Keratinocyte (primary cell): ENCODE data around the gene GRM5. TPM values are rescaled to one million over a fixed set of nuclear protein-coding genes. Genes with fewer than 3 reads are reported as not detected.
"Not testable (repeated sequence)": the region's sequence is repeated elsewhere in the genome, so short reads cannot be mapped to it uniquely, and the experiment has no call there.

Experiments used
- DNase-seq: peaks from one replicate; pipeline ENCODE4 v3.0.0-alpha.2; 2011; ENCODE audit warnings: low read depth, missing footprints, low spot score
- FAIRE-seq: peaks from 2 replicates; lab custom pipeline; 2011; peaks lifted over from hg19 to GRCh38; lab: Jason Lieb, UNC
- H2AFZ ChIP-seq: 2 replicates; pipeline ENCODE4 v1.6.0; 2012; ENCODE audit warnings: low read length, control low read depth, inconsistent platforms; ENCODE audit not compliant: control insufficient read depth
- H3K27ac ChIP-seq: 2 replicates; pipeline ENCODE4 v1.5.1; 2011; ENCODE audit warnings: low read length; ENCODE audit not compliant: control insufficient read depth, insufficient read depth
- H3K27me3 ChIP-seq: 3 replicates; pipeline ENCODE4 v1.6.0; 2011; ENCODE audit warnings: low read length; ENCODE audit not compliant: control insufficient read depth, insufficient read depth; ENCODE audit errors: extremely low read depth
- H3K36me3 ChIP-seq, 2 experiments: 2 replicates in 1 of 2; 3 replicates in 1 of 2; pipeline ENCODE4 v1.5.1; 2011; ENCODE audit warnings: low read length in 2 of 2, mild to moderate bottlenecking in 1 of 2; ENCODE audit not compliant: control insufficient read depth in 2 of 2, insufficient read depth in 2 of 2; ENCODE audit errors: extremely low read depth in 1 of 2
- H3K4me1 ChIP-seq: 3 replicates; pipeline ENCODE4 v1.5.1; 2011; ENCODE audit warnings: low read length; ENCODE audit not compliant: control insufficient read depth, insufficient read depth; ENCODE audit errors: extremely low read depth
- H3K4me2 ChIP-seq: 3 replicates; pipeline ENCODE4 v1.6.0; 2011; ENCODE audit warnings: low read depth, low read length; ENCODE audit not compliant: control insufficient read depth, insufficient read depth; ENCODE audit errors: extremely low read depth
- H3K4me3 ChIP-seq, 3 experiments: fragments of 200-600 bp in 1 of 3; sonication (generic) in 1 of 3; 2 replicates in 2 of 3; 3 replicates in 1 of 3; pipeline ENCODE4 v1.5.1; 2011 to 2016; ENCODE audit warnings: low read length in 3 of 3, mild to moderate bottlenecking in 3 of 3, control low read depth in 2 of 3, inconsistent platforms in 1 of 3, low read depth in 1 of 3, mixed read lengths in 1 of 3, mixed run types in 1 of 3, moderate library complexity in 1 of 3; ENCODE audit not compliant: control insufficient read depth in 2 of 3, insufficient read depth in 2 of 3; ENCODE audit errors: extremely low read depth in 1 of 3
- H3K79me2 ChIP-seq: 2 replicates; pipeline ENCODE4 v1.6.0; 2012; ENCODE audit warnings: low read length; ENCODE audit not compliant: control insufficient read depth, insufficient read depth
- H3K9ac ChIP-seq: 3 replicates; pipeline ENCODE4 v1.6.0; 2011; ENCODE audit warnings: low read length; ENCODE audit not compliant: control insufficient read depth, insufficient read depth; ENCODE audit errors: extremely low read depth
- H3K9me1 ChIP-seq: 3 replicates; pipeline ENCODE4 v1.6.0; 2011; ENCODE audit warnings: low read length; ENCODE audit not compliant: control insufficient read depth, insufficient read depth; ENCODE audit errors: extremely low read depth
- H3K9me3 ChIP-seq: 2 replicates; pipeline ENCODE4 v1.5.1; 2012; ENCODE audit warnings: low read depth, low read length; ENCODE audit not compliant: control insufficient read depth
- H4K20me1 ChIP-seq: 3 replicates; pipeline ENCODE4 v1.6.0; 2011; ENCODE audit warnings: low read length; ENCODE audit not compliant: control insufficient read depth, insufficient read depth; ENCODE audit errors: extremely low read depth
- dilution Hi-C: fragments of 300-500 bp; cut with MboI; formaldehyde crosslinking; loops from one replicate; pipeline ENCODE4 v1.7.0; 2020; ENCODE audit warnings: low sequenced_read_pairs; ENCODE audit not compliant: extremely low pct_ligation_motif_present
- polyA plus RNA-seq, 5 experiments: library from polyadenylated mRNA; depleted of rRNA in 3 of 5; stranded (reverse) in 3 of 5; stranded (forward) in 1 of 5; unstranded in 1 of 5; fragments of >200 nt; gene quantifications; 1 replicate in 1 of 5; 2 replicates in 3 of 5; 3 replicates in 1 of 5; pipeline versions ENCODE4 v1.2.1 to v1.2.3, GENCODE V29; 2011 to 2012; ENCODE audit warnings: missing spikeins in 2 of 5, low read depth in 1 of 5, low replicate concordance in 1 of 5

GRM5 gene
- polyA plus RNA-seq, 1 donor (not counting 4 experiments of a cell fraction or from before 2014, with no cell fraction given) = not detected

DNA sequence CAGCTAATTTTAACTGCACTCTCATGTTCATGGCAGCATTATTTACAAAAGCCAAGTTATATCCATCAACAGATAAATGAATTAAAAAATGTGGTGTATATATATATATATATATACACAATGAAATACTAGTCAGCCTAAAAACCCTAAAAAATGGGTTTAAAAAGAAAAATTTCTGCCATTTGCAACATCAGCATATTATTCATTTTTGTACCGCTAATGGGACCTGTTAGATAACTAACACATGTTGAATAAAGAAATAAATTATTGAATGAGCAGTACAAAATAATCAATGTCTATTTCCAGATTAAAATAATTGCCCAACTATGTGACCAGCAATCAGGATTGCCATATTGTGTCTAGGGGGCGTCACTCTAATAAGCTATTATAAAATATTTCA lies 211.8 kb downstream of the GRM5 start:
- dilution Hi-C loops, FAIRE-seq, H3K9me1 ChIP-seq: not testable (repeated sequence)

DNA sequence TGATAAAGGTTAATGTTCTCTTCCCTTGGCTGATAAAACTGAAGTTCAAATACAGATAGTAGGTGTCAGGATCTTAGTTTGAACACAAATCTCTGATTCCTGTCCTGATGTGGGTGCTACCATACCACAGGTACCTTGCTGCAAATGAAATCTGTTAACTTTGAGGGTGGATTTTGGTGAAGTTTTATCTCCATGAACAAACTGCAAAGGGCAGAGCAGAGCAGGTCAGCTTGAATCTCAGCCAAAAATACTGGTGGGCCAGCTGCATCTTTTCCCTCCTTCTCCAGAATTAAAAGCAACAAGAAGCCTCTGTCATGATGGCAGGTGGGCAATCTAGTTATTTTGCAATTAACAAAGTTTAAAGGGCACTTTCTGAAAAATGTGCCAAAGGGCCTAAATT lies 214.2 kb downstream of the GRM5 start:
- H3K27me3 ChIP-seq, H3K9me1 ChIP-seq, H3K27ac ChIP-seq, H4K20me1 ChIP-seq, H3K36me3 ChIP-seq, DNase-seq, H3K4me1 ChIP-seq, H3K4me2 ChIP-seq, H2AFZ ChIP-seq, H3K9ac ChIP-seq, H3K4me3 ChIP-seq, H3K79me2 ChIP-seq, FAIRE-seq, dilution Hi-C loops, H3K9me3 ChIP-seq: not testable (repeated sequence)

More for the DNA sequence above, 211.8 kb downstream of the GRM5 start:
- not testable (repeated sequence) for H3K4me2 ChIP-seq, H3K27ac ChIP-seq, H3K4me1 ChIP-seq, H3K27me3 ChIP-seq, DNase-seq, H3K9me3 ChIP-seq, H3K4me3 ChIP-seq, H3K36me3 ChIP-seq, H4K20me1 ChIP-seq, H3K79me2 ChIP-seq, H2AFZ ChIP-seq, H3K9ac ChIP-seq

- not testable (repeated sequence) for FAIRE-seq
These were observed 216.0 kb downstream of the GRM5 start for GRCh38 chr11:88849773-88850172.

More at GRCh38 chr11:88849773-88850172, 216.0 kb downstream of the GRM5 start:
- H3K4me3 ChIP-seq, dilution Hi-C loops, H3K4me1 ChIP-seq, DNase-seq, H3K79me2 ChIP-seq, H3K27ac ChIP-seq, H3K9ac ChIP-seq, H3K4me2 ChIP-seq, H2AFZ ChIP-seq, H3K9me1 ChIP-seq, H3K36me3 ChIP-seq, H3K27me3 ChIP-seq, H3K9me3 ChIP-seq, H4K20me1 ChIP-seq: not testable (repeated sequence)
